Fibroblast of mammary gland (primary cell): ENCODE results near the gene EDC4.

Experiments used
- DNase-seq: peaks from one replicate; pipeline ENCODE4 v3.0.0-alpha.2; 2010; ENCODE audit warnings: low read depth
- H3K4me3 ChIP-seq: 2 replicates; pipeline ENCODE4 v1.5.1; 2011; ENCODE audit warnings: low read depth, mild to moderate bottlenecking, low read length, moderate library complexity; ENCODE audit not compliant: control insufficient read depth
- CTCF ChIP-seq: conservative IDR thresholded peaks from 2 replicates; pipeline ENCODE4 v1.5.1; 2011; ENCODE audit warnings: low read depth, low read length, inconsistent platforms; ENCODE audit not compliant: control insufficient read depth, insufficient read depth

EDC4 gene

GRCh38 chr16:67883872-67884261 is 11.0 kb downstream of the EDC4 start:
- no peak overlapping the region for H3K4me3 ChIP-seq
- peak; percentile 79 for TF ChIP-seq CTCF
- peak; percentile 43 for DNase-seq

- no peak for TF ChIP-seq CTCF
- no peak within 1 kb of the TSS for H3K4me3 ChIP-seq
- peak; percentile 90 for DNase-seq
These were observed 11.8 kb downstream of the EDC4 start, which contains the start of gene NRN1L for GRCh38 chr16:67884684-67885083. Gene NRN1L, plus strand, starts transcription at chr16:67884885. Its CDS starts 19 bp downstream, at chr16:67884904.

GRCh38 chr16:67885545-67885944 is 12.7 kb downstream of the EDC4 start:
- TF ChIP-seq CTCF, result no peak
- H3K4me3 ChIP-seq, result no peak overlapping the region
- DNase-seq, result no peak

GRCh38 chr16:67885976-67886375 is 13.1 kb downstream of the EDC4 start:
- no peak overlapping the region for H3K4me3 ChIP-seq
- no peak for DNase-seq
- TF ChIP-seq CTCF, result no peak

GRCh38 chr16:67886387-67886786 is 13.5 kb downstream of the EDC4 start:
- TF ChIP-seq CTCF, result no peak
- no peak for DNase-seq
- no peak overlapping the region for H3K4me3 ChIP-seq

- no peak for TF ChIP-seq CTCF
- H3K4me3 ChIP-seq, result no peak overlapping the region
- no peak for DNase-seq
These were observed 15.5 kb downstream of the EDC4 start for GRCh38 chr16:67888331-67888730.

- TF ChIP-seq CTCF, result no peak
- peak overlapping the region; percentile 55 for H3K4me3 ChIP-seq
- DNase-seq, result no peak
These were observed 19.5 kb downstream of the EDC4 start for GRCh38 chr16:67892375-67892774.
